GM18951 (cell line): ENCODE measurements around the gene CGRRF1.

Source experiments
- POLR2A ChIP-seq: IDR thresholded peaks from 4 replicates; pipeline ENCODE4 v1.6.1; 2011; ENCODE audit warnings: mild to moderate bottlenecking; ENCODE audit not compliant: insufficient read length, insufficient read depth; ENCODE audit errors: extremely low read depth
- in situ Hi-C: fragments of 300-500 bp; cut with MboI; formaldehyde crosslinking; loops from one replicate; pipeline ENCODE4 v1.12.0; 2022; ENCODE audit warnings: low sequenced_read_pairs, mixed read lengths, inconsistent platforms; ENCODE audit not compliant: unreplicated experiment

CGRRF1 gene, protein sequence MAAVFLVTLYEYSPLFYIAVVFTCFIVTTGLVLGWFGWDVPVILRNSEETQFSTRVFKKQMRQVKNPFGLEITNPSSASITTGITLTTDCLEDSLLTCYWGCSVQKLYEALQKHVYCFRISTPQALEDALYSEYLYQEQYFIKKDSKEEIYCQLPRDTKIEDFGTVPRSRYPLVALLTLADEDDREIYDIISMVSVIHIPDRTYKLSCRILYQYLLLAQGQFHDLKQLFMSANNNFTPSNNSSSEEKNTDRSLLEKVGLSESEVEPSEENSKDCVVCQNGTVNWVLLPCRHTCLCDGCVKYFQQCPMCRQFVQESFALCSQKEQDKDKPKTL

DNA sequence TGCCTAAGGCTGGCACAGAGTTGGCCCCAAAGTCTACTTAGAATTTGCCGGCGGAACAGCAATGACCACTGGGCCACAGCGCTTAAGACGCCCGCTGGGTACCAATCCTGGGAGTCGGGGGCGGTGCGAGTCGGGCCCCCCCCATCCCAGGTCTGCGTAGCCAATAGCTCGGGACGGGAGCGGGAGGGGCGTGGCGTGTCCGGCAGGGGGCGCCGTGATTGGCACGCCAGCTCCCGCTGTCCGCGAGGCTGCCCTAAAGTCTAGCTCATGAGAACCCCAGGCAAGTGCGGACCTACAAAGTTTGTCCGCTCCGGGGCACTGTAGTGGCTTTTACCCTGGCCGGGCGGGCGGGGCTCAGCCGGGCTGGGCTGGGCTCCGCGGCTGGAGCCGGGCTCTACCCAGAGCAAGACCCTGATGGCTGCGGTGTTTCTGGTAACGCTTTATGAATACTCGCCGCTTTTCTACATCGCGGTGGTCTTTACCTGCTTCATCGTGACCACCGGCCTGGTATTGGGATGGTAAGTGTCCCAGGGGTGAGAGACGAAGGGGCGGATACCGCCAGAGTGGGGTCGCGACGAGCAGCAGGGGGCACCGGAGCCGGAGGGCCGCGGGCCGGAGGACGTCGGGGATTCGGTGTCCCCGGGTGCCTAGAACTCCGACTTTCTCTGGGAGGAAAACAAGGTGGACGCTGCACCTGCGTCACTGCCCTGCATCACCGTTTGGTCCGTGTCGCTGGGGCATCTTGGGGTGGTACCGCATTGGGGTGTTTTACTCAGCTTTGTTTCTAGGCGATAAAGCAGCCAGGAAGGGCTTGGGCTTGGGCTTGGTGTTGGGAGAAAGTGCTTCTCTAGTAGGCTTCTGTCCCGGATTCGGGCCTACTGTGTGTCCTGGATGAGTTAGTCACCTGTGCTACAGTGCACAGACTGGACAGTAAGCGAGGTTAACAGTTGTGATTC is at the start of gene CGRRF1:
Gene CGRRF1 (plus strand): TSS at position 361 of the 956 bp plus-strand sequence. CDS start 54 bp downstream, at position 415.
- TF ChIP-seq POLR2A: peak; percentile 81
- in situ Hi-C loops: no loop called here

GRCh38 chr14:54462048-54462447 is 47.7 kb upstream of the CGRRF1 start:
- no peak for TF ChIP-seq POLR2A
- in situ Hi-C loops: no loop called here

GRCh38 chr14:54465654-54466053 is 44.1 kb upstream of the CGRRF1 start:
- in situ Hi-C loops: no loop called here
- TF ChIP-seq POLR2A: no peak

- in situ Hi-C loops: no loop called here
- TF ChIP-seq POLR2A: no peak
Measured at GRCh38 chr14:54467280-54467679, 42.4 kb upstream of the CGRRF1 start.

DNA sequence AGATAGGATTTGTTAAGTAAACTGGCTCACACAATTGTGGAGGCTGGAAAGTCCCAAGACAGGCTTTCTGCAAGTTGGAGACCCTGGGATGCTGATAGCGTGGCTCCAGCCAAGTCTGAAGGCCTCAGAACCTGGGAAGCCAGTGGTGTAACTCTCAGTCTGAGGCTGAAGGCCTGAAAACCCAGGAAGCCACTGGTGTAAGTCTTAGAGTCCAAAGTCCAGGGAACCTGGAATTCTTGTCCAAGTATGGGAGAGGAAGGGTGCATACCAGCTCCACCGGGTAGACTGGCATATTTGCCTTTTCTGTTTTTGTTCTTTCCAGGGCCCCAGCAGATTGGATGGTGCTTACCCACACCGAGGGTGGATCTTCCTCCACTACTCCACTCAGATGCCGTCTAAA is 39.0 kb upstream of the CGRRF1 start:
- in situ Hi-C loops: no loop called here
- TF ChIP-seq POLR2A: no peak

GRCh38 chr14:54471641-54472040 is 38.1 kb upstream of the CGRRF1 start:
- no peak for TF ChIP-seq POLR2A
- in situ Hi-C loops: no loop called here

DNA sequence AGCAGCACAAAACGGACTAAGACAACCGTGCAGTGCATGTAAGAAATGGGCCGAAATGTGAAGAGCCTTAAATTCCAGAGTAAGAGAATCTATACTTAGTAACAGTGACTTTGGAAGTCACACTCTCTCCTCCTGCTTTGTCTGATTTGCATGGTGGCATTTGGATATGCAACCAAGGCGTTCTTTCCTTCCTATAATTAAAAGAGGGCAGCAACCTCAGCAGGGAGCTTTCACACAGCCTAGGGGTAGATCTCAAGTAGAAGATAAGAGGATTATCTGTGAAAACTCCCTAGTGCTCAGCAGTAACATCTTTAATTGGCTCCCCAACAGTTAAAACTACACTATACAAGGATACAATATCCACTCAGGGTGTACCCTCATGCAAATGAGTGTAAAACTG is 37.4 kb upstream of the CGRRF1 start:
- in situ Hi-C loops: no loop called here
- TF ChIP-seq POLR2A: no peak

- in situ Hi-C loops: no loop called here
- no peak for TF ChIP-seq POLR2A
Measured at GRCh38 chr14:54474232-54474793, 35.4 kb upstream of the CGRRF1 start.

DNA sequence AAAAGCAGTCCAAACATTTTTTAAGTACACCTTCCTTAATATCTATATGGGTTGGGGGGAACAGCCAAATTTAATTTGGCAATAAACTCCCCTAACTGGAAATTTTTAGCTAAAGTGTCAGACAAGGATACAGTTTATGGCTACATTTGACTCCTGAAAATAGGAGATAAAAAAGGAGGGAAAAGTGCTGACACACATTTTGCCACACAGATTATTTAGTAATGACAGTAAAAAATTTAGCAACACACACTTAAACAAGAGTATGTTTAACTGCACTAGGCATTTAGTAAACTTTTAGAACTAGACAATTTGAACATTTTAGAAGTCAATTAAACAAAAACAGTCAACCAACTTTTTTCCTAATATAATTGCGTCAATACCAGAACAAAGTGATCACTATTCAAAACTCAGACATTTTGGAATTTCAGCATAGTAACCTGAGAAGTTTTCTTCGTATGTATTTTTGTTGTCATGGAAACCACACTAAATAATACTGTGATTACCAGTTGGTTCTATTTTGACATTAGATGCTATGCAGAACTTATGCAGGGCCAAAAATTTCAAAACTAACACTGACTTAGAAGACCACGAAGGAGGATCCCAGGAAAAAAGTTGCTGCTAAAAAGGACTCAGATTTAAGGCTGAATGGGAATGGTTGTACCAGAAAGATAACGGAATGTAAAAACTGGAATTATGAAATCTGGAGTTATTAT is 34.4 kb upstream of the CGRRF1 start:
- TF ChIP-seq POLR2A: no peak
- in situ Hi-C loops: no loop called here

- in situ Hi-C loops: no loop called here
- no peak for TF ChIP-seq POLR2A
Measured at GRCh38 chr14:54475911-54476310, 33.8 kb upstream of the CGRRF1 start.

DNA sequence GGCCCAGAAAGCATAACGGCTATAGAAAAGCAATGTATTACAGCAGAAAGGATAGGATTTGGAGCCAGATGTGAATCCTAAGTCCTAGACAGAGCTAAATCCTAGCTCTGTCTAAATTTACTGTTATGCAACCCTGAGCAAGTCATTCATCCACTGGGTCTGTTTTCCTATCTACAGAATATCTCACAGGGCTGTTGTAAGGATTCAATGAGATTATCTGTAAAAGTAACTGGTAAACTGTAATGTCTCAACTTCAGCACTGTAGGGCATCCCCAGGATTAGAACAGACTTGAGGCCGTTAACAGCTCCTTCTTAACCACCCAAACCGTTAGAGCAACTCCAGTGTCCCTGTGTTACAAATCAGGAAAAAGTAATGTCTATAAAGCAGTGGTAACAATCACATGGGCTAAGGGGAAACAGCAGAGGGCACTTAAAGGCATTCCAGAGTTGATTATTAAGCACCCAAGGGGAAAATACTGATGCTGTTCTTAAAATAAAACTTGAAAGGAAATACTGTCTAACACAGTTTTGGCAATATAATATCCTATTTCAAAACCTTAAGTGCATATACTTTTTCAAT is 31.0 kb upstream of the CGRRF1 start:
- in situ Hi-C loops: no loop called here
- no peak for TF ChIP-seq POLR2A

- no peak for TF ChIP-seq POLR2A
- in situ Hi-C loops: no loop called here
Measured at GRCh38 chr14:54480830-54481562, 28.7 kb upstream of the CGRRF1 start.
